ENCODE results near the gene TSR3. TPM values are rescaled to one million over a fixed set of nuclear protein-coding genes. Genes with fewer than 3 reads are reported as not detected.

TSR3 gene
- total RNA-seq, 1 experiment from 2014 or later, result 58.8 TPM

DNA sequence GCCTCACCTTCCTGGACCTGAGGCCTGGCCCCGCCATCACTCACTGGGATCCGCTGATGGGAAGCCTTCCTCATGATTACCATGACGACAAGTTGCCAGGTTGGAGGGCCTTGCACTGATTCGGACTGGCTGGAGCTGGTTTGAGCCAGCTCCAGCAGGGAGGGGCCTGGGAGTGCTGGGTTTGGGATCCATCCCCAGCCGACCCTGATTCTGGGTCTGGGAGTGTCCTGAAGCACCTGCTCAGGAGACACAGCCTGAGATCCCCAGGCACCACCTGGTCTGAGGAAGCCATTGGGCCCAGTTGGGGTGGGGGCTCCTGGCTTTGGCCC lies 24.1 kb downstream of the TSR3 start:
- no CpG with 5 or more reads among the region's 5 CpGs for WGBS (ENCODE audit: extremely low coverage, insufficient read length, low lambda C conversion rate)
- H2AK5ac ChIP-seq (ENCODE audit: insufficient read length, low read length), result no peak overlapping the region
- Mint-ChIP-seq H3K9me3 (no peaks in the 10 kb centered on the region), H3K27me3 (ENCODE audit: low read depth) (peaks cover 8% of the 10 kb centered on the region), H3K27ac (no peak overlapping the region), H3K4me1 (peaks cover 9 to 18% of the 10 kb centered on the region in 2 experiments), H3K36me3 (ENCODE audit: insufficient read depth in 1 of 3, low read depth in 3 of 3) (peaks cover 2 to 26% (median 17%) of the 10 kb centered on the region in 3 experiments), H3K4me3 (no peak overlapping the region)
- no peak overlapping the region for H3K4me2 ChIP-seq (ENCODE audit: insufficient read depth, insufficient read length, low read length)
- no peaks in the 10 kb centered on the region for H3K4me1 ChIP-seq (ENCODE audit: insufficient read depth, low read length)
- no peak overlapping the region for H3K18ac ChIP-seq (ENCODE audit: insufficient read length, low read depth, low read length)
- H3K27ac ChIP-seq (ENCODE audit: insufficient read length, low read depth, low read length), result no peak overlapping the region
- no peak overlapping the region for H3K23ac ChIP-seq (ENCODE audit: insufficient read length, low read depth, low read length)
- no peak overlapping the region for H3T11ph ChIP-seq (ENCODE audit: low read length)
- H3K14ac ChIP-seq (ENCODE audit: insufficient read depth, low read length), result no peak overlapping the region; the same call in 1 of the 2 replicates
- no peaks in the 10 kb centered on the region for H3K79me2 ChIP-seq (ENCODE audit: insufficient read depth, low read length)
- no peak overlapping the region for H3K4ac ChIP-seq (ENCODE audit: low read depth, low read length)
- H2BK20ac ChIP-seq (ENCODE audit: low read depth, low read length, poor library complexity, severe bottlenecking), result no peak overlapping the region
- H3K23me2 ChIP-seq (ENCODE audit: insufficient read length, low read depth, low read length, poor library complexity, severe bottlenecking), result peaks cover 8% of the 10 kb centered on the region
- no peaks in the 10 kb centered on the region for H3K9me3 ChIP-seq (ENCODE audit: control insufficient read depth, low read depth, low read length)
- no peaks in the 10 kb centered on the region for H3K79me1 ChIP-seq (ENCODE audit: insufficient read depth, low read depth, low read length, poor library complexity, severe bottlenecking)
- H2BK5ac ChIP-seq (ENCODE audit: insufficient read length, low read length), result no peak overlapping the region
- peak overlapping the region; percentile 46 for H4K91ac ChIP-seq (ENCODE audit: insufficient read length, low read depth, low read length)
- no peak overlapping the region for H2BK15ac ChIP-seq (ENCODE audit: low read depth, low read length)
- TF ChIP-seq, protein P1, sequence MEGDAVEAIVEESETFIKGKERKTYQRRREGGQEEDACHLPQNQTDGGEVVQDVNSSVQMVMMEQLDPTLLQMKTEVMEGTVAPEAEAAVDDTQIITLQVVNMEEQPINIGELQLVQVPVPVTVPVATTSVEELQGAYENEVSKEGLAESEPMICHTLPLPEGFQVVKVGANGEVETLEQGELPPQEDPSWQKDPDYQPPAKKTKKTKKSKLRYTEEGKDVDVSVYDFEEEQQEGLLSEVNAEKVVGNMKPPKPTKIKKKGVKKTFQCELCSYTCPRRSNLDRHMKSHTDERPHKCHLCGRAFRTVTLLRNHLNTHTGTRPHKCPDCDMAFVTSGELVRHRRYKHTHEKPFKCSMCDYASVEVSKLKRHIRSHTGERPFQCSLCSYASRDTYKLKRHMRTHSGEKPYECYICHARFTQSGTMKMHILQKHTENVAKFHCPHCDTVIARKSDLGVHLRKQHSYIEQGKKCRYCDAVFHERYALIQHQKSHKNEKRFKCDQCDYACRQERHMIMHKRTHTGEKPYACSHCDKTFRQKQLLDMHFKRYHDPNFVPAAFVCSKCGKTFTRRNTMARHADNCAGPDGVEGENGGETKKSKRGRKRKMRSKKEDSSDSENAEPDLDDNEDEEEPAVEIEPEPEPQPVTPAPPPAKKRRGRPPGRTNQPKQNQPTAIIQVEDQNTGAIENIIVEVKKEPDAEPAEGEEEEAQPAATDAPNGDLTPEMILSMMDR (conservative IDR thresholded peaks at IDR 0.05), result no peak
- H2BK120ac ChIP-seq (ENCODE audit: low read depth, low read length, poor library complexity, severe bottlenecking), result no peak overlapping the region
- H2BK12ac ChIP-seq (ENCODE audit: insufficient read length, low read depth, low read length), result no peak overlapping the region
- no peaks in the 10 kb centered on the region for H4K20me1 ChIP-seq (ENCODE audit: control insufficient read depth, insufficient read depth, insufficient read length)
- no peak overlapping the region for H3K9ac ChIP-seq (ENCODE audit: extremely low read depth, insufficient read length, low read length)
- H2AFZ ChIP-seq (ENCODE audit: low read length), result no peak overlapping the region
- H4K8ac ChIP-seq (replicated peaks; ENCODE audit: insufficient read length, low read depth, low read length), result no peak overlapping the region
- no peak overlapping the region for H4K5ac ChIP-seq (ENCODE audit: insufficient read length, low read depth, low read length)
- H3K27me3 ChIP-seq (ENCODE audit: insufficient read depth, low read length), result no peaks in the 10 kb centered on the region; the same call in 1 of the 2 replicates
- DNase-seq, result no peak
- H3K56ac ChIP-seq (ENCODE audit: insufficient read length, low read depth, low read length), result no peak overlapping the region
